Measurements from ENCODE around the gene TALDO1. TPM values are rescaled to one million over a fixed set of nuclear protein-coding genes. Genes with fewer than 3 reads are reported as not detected.

The TALDO1 gene
- total RNA-seq, 1 donor from 2014 or later = 123 TPM

DNA sequence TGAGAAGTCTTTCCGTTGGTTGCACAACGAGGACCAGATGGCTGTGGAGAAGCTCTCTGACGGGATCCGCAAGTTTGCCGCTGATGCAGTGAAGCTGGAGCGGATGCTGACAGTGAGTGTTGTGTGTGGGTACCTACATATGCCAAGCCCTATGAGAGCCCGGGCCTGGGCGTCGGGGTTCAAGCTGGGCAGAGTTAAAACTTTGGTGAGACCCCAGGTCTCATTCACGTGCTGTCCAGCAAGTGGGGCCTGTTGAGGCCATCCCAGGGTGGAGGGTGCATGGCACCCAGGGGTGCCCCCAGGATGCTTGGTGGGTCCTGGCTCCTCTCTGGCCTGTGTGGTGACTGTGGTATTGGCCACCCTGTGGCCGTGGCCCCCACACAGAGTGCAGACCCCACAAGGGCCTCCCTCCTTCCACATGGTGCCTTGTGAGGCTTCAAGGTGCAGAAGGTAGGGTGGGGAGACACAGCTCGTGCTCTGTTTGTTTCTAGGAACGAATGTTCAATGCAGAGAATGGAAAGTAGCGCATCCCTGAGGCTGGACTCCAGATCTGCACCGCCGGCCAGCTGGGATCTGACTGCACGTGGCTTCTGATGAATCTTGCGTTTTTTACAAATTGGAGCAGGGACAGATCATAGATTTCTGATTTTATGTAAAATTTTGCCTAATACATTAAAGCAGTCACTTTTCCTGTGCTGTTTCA, 17.2 kb downstream of the TALDO1 start:
- Mint-ChIP-seq H3K4me3 (ENCODE audit: unreplicated experiment) (peak overlapping the region; percentile 26), H3K4me1 (ENCODE audit: unreplicated experiment) (no peaks in the 10 kb centered on the region), H3K9me3 (ENCODE audit: unreplicated experiment) (no peaks in the 10 kb centered on the region), H3K27me3 (ENCODE audit: unreplicated experiment) (peaks cover 3% of the 10 kb centered on the region), H3K27ac (ENCODE audit: unreplicated experiment) (no peak overlapping the region), H3K36me3 (ENCODE audit: low read depth, unreplicated experiment) (peaks cover 10% of the 10 kb centered on the region)
- no peak for DNase-seq (ENCODE audit: low spot score)
- TF ChIP-seq, protein P1, sequence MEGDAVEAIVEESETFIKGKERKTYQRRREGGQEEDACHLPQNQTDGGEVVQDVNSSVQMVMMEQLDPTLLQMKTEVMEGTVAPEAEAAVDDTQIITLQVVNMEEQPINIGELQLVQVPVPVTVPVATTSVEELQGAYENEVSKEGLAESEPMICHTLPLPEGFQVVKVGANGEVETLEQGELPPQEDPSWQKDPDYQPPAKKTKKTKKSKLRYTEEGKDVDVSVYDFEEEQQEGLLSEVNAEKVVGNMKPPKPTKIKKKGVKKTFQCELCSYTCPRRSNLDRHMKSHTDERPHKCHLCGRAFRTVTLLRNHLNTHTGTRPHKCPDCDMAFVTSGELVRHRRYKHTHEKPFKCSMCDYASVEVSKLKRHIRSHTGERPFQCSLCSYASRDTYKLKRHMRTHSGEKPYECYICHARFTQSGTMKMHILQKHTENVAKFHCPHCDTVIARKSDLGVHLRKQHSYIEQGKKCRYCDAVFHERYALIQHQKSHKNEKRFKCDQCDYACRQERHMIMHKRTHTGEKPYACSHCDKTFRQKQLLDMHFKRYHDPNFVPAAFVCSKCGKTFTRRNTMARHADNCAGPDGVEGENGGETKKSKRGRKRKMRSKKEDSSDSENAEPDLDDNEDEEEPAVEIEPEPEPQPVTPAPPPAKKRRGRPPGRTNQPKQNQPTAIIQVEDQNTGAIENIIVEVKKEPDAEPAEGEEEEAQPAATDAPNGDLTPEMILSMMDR (IDR thresholded peaks at IDR 0.05; ENCODE audit: unreplicated experiment) = no peak

DNA sequence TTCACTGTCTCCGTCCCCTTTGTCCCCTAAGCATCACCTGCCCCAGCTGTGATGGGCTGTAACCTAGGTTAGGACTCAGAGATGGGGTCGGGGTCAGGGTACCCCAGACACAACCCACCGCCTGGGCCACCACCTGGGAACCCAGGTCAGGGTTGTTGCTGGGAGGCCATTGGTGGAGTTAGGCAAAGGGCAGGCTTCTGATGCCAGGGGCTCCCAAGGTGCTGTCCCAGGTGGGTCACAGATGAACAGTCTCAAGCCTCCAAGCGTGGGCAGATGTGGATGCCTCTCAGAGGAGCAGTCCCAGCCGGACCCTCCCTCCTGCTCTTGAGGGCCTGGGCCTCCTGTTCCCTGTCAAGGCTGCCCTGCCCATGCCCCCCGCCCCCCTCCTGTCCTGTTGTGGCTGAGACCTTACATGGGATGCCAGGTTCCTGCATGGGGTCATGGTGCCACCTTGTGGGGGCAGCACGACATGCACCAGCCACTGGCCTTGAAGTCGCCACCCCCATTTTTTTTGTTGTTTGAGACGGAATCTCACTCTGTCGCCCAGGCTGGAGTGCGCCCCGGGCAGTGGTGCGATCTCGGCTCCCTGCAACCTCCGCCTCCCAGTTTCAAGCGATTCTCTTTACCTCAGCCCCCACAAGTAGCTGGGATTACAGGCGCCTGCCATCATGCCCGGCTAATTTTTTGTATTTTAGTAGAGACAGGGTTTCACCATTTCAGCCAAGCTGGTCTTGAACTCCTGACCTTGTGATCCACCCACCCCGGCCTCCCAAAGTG, 17.9 kb downstream of the TALDO1 start:
- peaks cover 3% of the 10 kb centered on the region for H3K27me3 Mint-ChIP-seq (ENCODE audit: unreplicated experiment)
- no peak overlapping the region for H3K4me3 Mint-ChIP-seq (ENCODE audit: unreplicated experiment)
- no peaks in the 10 kb centered on the region for H3K4me1 Mint-ChIP-seq (ENCODE audit: unreplicated experiment)
- H3K9me3 Mint-ChIP-seq (ENCODE audit: unreplicated experiment) = no peaks in the 10 kb centered on the region
- no peak overlapping the region for H3K27ac Mint-ChIP-seq (ENCODE audit: unreplicated experiment)
- peaks cover 6% of the 10 kb centered on the region for H3K36me3 Mint-ChIP-seq (ENCODE audit: low read depth, unreplicated experiment)
- peak; percentile 63 for DNase-seq (ENCODE audit: low spot score)
- TF ChIP-seq, protein P1 (IDR thresholded peaks at IDR 0.05; ENCODE audit: unreplicated experiment) = peak; percentile 36

- no peak overlapping the region for H3K4me3 Mint-ChIP-seq (ENCODE audit: unreplicated experiment)
- no peaks in the 10 kb centered on the region for H3K4me1 Mint-ChIP-seq (ENCODE audit: unreplicated experiment)
- no peaks in the 10 kb centered on the region for H3K9me3 Mint-ChIP-seq (ENCODE audit: unreplicated experiment)
- DNase-seq (ENCODE audit: low spot score) = no peak
- H3K27me3 Mint-ChIP-seq (ENCODE audit: unreplicated experiment) = peaks cover 3% of the 10 kb centered on the region
- TF ChIP-seq, protein P1 (IDR thresholded peaks at IDR 0.05; ENCODE audit: unreplicated experiment) = no peak
- H3K27ac Mint-ChIP-seq (ENCODE audit: unreplicated experiment) = no peak overlapping the region
- peaks cover 5% of the 10 kb centered on the region for H3K36me3 Mint-ChIP-seq (ENCODE audit: low read depth, unreplicated experiment)
Measured at GRCh38 chr11:765802-766091, 18.5 kb downstream of the TALDO1 start.

DNA sequence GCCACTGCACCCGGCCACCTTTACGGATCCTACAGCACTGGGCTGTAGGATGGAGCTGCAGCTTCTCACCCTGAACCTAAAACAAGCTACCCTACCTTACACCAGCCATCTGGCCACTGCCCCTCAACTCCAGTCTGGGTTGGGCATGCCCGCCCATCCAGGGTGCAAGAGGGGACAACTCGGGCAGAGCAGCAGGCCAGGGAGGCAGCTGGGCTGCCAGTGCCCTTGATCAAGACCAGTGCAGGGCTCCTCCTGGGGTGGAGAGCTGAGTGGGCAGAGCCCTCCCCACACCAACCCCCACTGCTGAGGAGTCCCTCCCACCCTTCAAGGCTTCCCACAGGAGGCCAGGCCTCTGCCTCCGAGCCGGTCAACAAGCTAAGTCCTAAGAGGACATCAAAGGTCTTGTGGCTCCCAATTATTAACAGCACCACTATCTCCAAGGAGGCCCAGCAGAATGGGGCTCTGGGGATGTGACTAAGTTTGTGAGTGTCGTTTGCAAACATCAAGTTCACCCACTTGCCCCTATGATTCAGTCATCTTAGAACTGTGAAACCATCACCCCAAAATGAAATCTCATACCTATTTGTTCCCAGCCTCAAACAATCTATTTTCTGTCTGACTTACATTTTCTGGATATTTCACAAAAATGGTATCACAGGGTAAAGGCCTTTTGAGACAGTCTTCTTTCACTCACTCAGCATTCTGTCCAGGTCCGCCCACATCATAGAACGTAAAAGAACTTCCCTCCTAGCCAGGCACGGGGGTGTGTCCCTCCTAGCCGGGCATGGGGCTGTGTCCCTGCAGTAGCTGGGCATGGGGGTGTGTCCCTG, 19.1 kb downstream of the TALDO1 start:
- Mint-ChIP-seq H3K9me3 (ENCODE audit: unreplicated experiment) (no peaks in the 10 kb centered on the region), H3K4me1 (ENCODE audit: unreplicated experiment) (no peaks in the 10 kb centered on the region), H3K27me3 (ENCODE audit: unreplicated experiment) (peaks cover 2% of the 10 kb centered on the region), H3K4me3 (ENCODE audit: unreplicated experiment) (no peak overlapping the region), H3K27ac (ENCODE audit: unreplicated experiment) (no peak overlapping the region), H3K36me3 (ENCODE audit: low read depth, unreplicated experiment) (peaks cover 5% of the 10 kb centered on the region)
- TF ChIP-seq, protein P1 (IDR thresholded peaks at IDR 0.05; ENCODE audit: unreplicated experiment) = no peak
- DNase-seq (ENCODE audit: low spot score) = no peak

Measured in endothelial cell (in vitro differentiated cells).